GM12878 (cell line): ENCODE data around the gene STK38.

Source experiments
- CHD1 ChIP-seq: IDR thresholded peaks from 2 replicates; pipeline ENCODE4 v1.6.1; 2012; ENCODE audit warnings: low read depth, low read length, improper control_type of control experiment
- EP300 ChIP-seq, 2 experiments: fragments of 150-350 bp in 1 of 2; IDR thresholded peaks; 2 replicates each; pipeline ENCODE4 v1.6.1; 2011 to 2012; ENCODE audit warnings: low read depth in 2 of 2, low read length in 2 of 2, borderline replicate concordance in 1 of 2, improper control_type of control experiment in 1 of 2, inconsistent platforms in 1 of 2; ENCODE audit not compliant: control insufficient read depth in 1 of 2
- EZH2 ChIP-seq: IDR thresholded peaks from 2 replicates; pipeline ENCODE4 v1.6.1; 2012; ENCODE audit warnings: low read depth, mild to moderate bottlenecking, control low read depth, inconsistent platforms, low read length, borderline replicate concordance; ENCODE audit not compliant: control insufficient read depth
- FOXM1 ChIP-seq: IDR thresholded peaks from 2 replicates; pipeline ENCODE4 v1.6.1; 2012; ENCODE audit warnings: low read depth, mild to moderate bottlenecking, inconsistent platforms, low read length, moderate library complexity
- KLF5 ChIP-seq: fragments of 450-650 bp; IDR thresholded peaks from 2 replicates; pipeline ENCODE4 v1.6.1; 2014; ENCODE audit warnings: mild to moderate bottlenecking; ENCODE audit not compliant: partially characterized antibody
- NRF1 ChIP-seq: conservative IDR thresholded peaks from 2 replicates; pipeline ENCODE4 v1.6.1; 2011; ENCODE audit warnings: mild to moderate bottlenecking, low read depth, low read length, improper control_type of control experiment
- POLR2A ChIP-seq: IDR thresholded peaks from 2 replicates; pipeline ENCODE4 v1.6.1; 2011; ENCODE audit warnings: low read depth, mild to moderate bottlenecking, low read length
- RAD51 ChIP-seq: fragments of 450-650 bp; IDR thresholded peaks from 2 replicates; pipeline ENCODE4 v1.6.1; 2016; ENCODE audit warnings: moderate library complexity, mild to moderate bottlenecking, inconsistent platforms
- RCOR1 ChIP-seq: conservative IDR thresholded peaks from 2 replicates; pipeline ENCODE4 v1.6.1; 2012; ENCODE audit warnings: low read depth, low read length, improper control_type of control experiment
- RFX5 ChIP-seq: IDR thresholded peaks from 2 replicates; pipeline ENCODE4 v1.6.1; 2011; ENCODE audit warnings: low read depth, low read length, improper control_type of control experiment
- SMC3 ChIP-seq: IDR thresholded peaks from 2 replicates; pipeline ENCODE4 v1.6.1; 2011; ENCODE audit warnings: low read length, improper control_type of control experiment, borderline replicate concordance
- TCF3 ChIP-seq: IDR thresholded peaks from 2 replicates; pipeline ENCODE4 v1.6.1; 2012; ENCODE audit warnings: low read depth, mild to moderate bottlenecking, low read length, borderline replicate concordance; ENCODE audit not compliant: insufficient read depth
- TF ChIP-seq, protein P1 (sequence below), 3 experiments: IDR thresholded peaks in 2 of 3; conservative IDR thresholded peaks in 1 of 3; 2 replicates each; pipeline ENCODE4 v1.5.1; 2011; ENCODE audit warnings: low read depth in 3 of 3, low read length in 3 of 3, mild to moderate bottlenecking in 3 of 3, control low read depth in 2 of 3, moderate library complexity in 2 of 3, inconsistent platforms in 1 of 3, mixed read lengths in 1 of 3; ENCODE audit not compliant: control insufficient read depth in 2 of 3, insufficient read depth in 1 of 3; ENCODE audit errors: extremely low read depth in 1 of 3
- TF ChIP-seq, protein P2 (sequence below): IDR thresholded peaks from 2 replicates; pipeline ENCODE4 v1.6.1; 2012; ENCODE audit warnings: low read depth, low read length, improper control_type of control experiment

DNA sequence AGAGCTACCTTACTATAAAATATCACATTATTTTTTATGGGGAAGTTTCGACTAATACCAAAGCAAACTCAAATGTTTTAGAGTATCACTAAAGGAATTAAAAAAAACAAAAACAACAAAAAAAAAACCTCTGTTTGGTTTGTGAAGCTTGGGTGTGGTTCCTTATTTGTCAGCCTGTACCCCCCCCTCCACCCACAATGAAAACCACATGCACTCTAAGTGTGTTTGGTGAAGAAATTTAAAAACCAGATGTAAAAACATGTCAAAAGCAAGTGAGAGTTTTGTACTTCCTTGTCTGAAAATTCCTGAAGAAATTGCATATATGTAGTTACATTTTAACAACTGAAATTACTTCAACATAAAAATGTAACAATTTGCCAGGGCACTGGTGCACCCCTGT, 3.1 kb downstream of the STK38 start:
- TF ChIP-seq CHD1 (no peak), EZH2 (no peak), RCOR1 (no peak), EP300 (IDR thresholded peaks at IDR 0.05; ENCODE audit: borderline replicate concordance in 1 of 2, control insufficient read depth in 1 of 2, low read depth in 2 of 2, low read length in 2 of 2) (no peak), RFX5 (no peak), FOXM1 (no peak), NRF1 (no peak), RAD51 (no peak), POLR2A (no peak), SMC3 (no peak), KLF5 (no peak), TCF3 (no peak)
- TF ChIP-seq, protein P1, sequence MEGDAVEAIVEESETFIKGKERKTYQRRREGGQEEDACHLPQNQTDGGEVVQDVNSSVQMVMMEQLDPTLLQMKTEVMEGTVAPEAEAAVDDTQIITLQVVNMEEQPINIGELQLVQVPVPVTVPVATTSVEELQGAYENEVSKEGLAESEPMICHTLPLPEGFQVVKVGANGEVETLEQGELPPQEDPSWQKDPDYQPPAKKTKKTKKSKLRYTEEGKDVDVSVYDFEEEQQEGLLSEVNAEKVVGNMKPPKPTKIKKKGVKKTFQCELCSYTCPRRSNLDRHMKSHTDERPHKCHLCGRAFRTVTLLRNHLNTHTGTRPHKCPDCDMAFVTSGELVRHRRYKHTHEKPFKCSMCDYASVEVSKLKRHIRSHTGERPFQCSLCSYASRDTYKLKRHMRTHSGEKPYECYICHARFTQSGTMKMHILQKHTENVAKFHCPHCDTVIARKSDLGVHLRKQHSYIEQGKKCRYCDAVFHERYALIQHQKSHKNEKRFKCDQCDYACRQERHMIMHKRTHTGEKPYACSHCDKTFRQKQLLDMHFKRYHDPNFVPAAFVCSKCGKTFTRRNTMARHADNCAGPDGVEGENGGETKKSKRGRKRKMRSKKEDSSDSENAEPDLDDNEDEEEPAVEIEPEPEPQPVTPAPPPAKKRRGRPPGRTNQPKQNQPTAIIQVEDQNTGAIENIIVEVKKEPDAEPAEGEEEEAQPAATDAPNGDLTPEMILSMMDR (IDR thresholded peaks at IDR 0.05 in 2 of 3, conservative IDR thresholded peaks at IDR 0.05 in 1 of 3; ENCODE audit: control insufficient read depth in 2 of 3, extremely low read depth in 1 of 3, insufficient read depth in 1 of 3, low read depth in 3 of 3, low read length in 3 of 3), result no peak
- TF ChIP-seq, protein P2, sequence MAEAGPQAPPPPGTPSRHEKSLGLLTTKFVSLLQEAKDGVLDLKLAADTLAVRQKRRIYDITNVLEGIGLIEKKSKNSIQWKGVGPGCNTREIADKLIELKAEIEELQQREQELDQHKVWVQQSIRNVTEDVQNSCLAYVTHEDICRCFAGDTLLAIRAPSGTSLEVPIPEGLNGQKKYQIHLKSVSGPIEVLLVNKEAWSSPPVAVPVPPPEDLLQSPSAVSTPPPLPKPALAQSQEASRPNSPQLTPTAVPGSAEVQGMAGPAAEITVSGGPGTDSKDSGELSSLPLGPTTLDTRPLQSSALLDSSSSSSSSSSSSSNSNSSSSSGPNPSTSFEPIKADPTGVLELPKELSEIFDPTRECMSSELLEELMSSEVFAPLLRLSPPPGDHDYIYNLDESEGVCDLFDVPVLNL, result no peak
